NCI-H524 treated with DMSO at 0.1 percent for 48 hours (cell line): ENCODE data around the gene RDH12.

Experiments used
- DNase-seq: peaks from one replicate; lab custom pipeline; 2025; lab: John Stamatoyannopoulos, UW

The RDH12 gene

DNA sequence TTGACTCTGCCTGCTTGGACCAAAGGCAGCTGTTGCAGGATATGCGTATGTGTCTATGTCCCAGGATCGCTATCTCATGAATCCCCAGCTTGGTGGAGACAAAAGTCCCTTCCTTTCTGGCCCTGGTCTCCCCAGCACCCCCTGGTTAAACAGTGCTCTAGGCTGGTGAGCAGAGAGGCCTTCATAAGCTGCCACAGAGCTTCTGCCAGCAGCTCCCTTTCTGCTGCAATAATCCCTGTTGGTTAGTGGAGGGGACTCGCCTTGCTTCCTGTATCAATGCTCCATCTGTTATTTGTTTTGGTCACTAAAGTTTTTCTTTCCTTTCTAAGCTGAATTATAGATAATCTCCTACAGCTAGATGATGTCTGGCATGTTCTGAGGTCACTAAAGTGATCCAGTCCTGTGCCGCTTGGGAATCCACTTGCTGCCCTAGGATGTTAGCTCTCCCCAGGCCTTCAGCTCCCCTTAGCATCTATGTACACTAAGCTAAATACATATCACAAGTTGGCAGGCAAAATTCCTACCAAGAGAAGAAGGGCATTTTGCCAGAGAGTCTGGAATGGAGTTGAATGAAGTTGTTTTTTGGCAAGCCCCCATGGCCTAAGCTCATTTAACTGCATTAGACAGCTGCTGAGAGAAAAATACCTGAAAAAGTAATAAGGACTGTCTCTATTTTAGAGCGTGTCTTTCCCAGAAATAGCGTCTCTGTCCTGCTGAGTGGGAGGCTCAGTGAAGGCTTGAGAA lies 47.8 kb downstream of the RDH12 start:
- no peak for DNase-seq

GRCh38 chr14:67756496-67756895 lies 54.8 kb downstream of the RDH12 start:
- no peak for DNase-seq

DNA sequence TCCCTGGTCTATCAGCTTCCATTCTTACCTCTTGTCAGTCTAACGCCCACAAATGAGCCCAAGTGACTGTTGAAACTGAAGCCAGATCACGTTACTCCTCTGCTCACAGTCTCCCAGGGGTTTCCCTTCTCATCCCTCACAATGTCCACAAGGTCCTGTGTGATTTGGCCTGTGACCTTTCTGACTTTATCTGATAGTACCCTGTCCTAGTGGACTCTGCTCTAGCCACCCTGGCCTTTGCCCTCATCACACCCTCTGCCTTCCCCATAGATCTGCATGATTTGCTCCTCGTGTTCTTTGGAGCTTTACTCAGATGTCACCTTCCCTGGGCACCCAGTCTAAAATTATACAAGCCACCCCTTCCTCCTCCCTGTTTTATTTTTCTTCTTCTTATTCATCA lies 55.5 kb downstream of the RDH12 start:
- DNase-seq, result no peak

DNA sequence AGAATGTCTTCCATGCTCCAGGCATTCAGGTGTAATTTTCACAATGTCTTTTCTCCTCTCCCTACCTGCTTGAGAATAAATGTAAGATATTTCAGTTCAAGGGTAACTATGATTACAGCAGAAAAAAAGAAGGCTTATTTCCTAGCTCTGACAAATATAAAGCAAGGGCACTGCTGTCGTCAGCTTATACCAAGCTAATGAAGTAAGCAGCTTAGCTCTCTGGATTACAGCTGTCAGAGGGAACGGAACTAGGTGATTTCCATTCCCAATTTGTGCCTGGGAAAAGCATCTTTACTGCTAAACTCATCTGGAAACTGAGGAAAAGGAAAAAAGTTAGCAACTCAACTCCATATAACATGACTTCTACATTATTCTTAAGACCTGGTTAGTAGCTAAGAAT lies 58.2 kb downstream of the RDH12 start:
- DNase-seq, result no peak

DNA sequence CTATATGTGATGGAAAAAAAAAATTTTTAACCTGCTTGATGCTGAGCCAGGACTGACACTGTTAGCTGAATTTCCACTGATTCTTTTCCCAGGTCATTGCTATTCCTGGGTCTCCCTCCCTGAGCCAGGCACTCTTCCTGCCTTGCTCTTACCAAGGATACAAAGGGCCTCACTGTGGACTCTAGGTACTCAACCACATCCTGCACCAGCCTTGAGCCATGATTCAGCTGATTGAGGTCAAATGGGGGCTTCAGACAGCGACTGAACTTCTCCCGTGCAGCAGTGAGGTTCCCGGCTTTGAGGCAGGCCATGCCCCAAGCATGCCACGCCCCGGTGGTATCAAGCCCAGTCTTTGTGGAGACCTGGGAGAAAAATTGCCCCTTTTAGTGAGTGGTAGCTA lies 60.4 kb downstream of the RDH12 start:
- DNase-seq, result no peak

DNA sequence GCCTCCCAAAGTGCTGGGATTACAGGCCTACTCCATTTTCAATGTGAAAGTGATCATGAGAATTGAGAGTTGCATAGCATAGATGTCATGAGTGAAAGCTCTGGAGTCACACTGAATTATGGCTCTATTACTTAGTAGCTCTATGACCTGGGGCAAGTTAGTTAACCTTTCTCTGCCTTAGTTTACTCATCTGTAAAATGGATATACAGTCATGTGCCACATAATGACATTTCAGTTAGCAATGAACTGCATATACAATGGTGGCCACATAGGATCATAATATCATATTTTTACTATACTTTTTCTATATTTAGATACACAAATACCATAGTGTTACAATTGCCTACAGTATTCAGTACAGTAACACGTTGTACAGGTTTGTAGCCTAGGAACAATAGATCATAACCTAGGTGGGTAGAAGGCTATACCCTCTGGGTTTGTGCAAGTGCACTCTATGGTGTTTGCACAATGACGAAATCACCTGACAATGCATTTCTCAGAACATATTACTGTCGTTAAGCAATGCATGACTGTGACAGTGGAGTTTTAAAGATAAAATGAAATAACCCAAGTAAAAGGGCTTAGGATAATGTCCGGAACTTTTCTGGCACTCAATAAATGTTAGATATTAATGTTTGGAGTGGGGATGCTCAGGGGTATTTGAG lies 61.6 kb downstream of the RDH12 start:
- no peak for DNase-seq

DNA sequence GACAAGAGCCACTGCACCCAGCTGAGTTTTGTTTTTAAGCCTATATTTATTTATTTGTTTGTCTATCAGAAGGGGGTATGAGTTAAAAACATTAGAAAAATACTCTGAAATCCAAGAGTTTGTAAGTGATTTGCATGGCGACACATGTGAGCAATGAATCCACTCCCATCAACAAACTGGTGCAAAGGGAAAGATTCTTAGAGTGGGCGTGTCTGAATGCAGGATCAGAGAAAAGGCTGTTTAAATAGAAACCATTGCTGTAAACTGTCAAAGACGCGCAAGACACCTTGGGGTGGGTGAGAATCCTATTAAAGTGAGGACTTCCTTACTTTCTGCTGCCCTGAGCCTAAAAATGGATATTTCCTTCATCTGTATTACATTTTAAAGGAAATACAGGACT lies 62.8 kb downstream of the RDH12 start:
- no peak for DNase-seq

DNA sequence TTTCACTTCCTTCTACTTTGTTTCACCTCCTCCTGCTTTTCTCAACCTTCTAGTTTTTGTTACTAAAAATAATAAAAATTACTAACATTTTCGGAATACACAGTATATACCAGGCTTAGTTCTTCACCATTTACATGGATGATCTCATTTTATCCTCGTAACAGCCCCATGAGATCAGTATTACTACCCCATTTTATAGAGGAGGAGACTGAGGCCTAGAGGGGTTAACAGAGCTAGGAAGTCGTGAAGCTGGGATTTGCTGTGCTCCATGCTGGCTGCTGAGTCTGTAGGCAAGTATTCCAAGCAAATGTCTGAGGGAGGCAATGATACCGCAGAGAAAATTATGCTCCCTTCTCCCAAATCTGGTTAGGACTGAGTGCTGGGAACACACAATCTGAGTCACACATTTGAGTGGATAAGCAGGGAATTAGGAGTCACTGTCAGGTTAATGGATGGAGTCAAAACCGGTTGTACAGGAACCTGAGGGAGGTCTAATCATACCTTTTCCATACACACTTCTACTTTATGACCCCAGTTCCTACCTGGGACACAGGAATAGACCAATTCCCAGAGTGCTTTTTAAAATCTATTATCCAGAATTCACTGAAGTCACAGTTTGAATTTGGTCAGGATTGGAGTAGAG lies 63.6 kb downstream of the RDH12 start:
- DNase-seq, result no peak

- no peak for DNase-seq
Observed at GRCh38 chr14:67766035-67766680, 64.5 kb downstream of the RDH12 start.

- no peak for DNase-seq
Observed at GRCh38 chr14:67768219-67768618, 66.5 kb downstream of the RDH12 start.

DNA sequence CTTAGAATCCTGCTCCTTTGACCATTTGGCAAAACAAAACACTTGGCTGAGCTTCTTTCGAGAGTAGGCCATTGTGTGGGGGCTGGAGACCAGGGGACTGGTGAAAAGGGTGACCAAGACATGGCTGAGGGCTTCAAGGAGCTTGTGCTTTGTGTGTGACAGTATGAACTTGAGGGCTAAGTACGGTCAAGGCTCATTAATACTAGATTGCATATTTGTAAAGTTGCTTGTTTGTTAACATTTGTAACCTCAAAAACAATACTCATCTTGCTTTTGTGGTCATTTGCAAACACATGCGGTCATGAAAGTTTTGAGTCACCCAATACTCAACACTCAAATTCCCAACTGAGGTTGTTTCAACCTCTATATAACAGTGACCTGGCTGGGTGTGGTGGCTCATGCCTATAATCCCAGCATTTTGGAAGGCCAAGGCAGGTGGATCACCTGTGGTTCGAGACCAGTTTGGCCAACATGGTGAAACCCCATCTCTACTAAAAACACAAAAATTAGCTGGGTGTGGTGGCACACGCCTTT lies 72.2 kb downstream of the RDH12 start:
- no peak for DNase-seq

DNA sequence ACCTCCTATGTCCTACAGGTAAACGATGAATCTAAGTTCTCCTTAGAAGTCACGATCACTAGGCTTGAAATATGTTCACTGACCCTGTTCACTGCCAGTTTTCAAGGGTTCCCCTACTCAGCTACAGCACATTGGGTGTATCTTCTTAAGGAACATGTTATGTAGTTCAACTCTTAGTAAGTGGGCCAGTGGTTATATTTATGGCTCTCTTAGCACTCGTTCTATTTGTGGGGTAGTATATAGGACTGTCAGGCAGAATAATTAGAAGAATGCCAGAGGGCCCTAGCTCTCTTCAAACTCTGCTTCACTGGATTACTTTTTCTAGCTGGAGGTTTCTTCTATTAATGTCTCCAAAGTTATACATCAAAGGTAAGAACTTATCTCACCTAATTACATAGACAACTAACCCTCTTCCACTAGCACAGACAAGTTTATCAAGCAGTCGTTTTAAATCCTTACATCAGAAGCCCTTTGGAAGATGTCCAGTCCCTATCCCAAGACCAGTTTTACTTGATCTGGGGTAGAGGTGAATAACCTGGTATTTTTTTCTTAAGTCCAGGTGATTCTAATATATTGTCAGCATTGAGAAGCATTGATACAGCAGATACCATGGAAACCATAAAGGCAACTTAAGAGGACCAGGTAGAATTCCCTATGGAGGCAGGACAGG lies 75.1 kb downstream of the RDH12 start:
- DNase-seq, result no peak

GRCh38 chr14:67778792-67779191 lies 77.1 kb downstream of the RDH12 start:
- DNase-seq, result no peak

DNA sequence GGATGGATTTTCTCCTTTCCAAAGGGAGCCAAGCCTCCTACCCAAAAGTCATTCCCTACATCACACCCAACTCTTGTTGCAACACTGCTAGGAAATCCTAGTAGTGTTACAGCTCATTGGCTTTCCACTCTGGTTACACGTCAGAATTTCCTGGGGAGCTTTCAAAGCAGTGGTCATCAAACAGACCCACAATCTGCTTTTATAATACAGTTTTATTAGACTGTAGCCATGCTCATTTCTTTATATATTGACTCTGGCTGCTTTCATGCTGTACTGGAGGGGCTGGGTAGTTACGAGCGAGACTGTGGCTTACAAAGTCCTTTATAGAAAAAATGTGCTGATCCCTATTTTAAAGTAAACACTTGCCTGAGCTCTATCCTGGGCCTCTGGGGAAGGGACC lies 80.4 kb downstream of the RDH12 start:
- no peak for DNase-seq
